ENCODE data around the gene RUVBL2. TPM values are rescaled to one million over a fixed set of nuclear protein-coding genes. Genes with fewer than 3 reads are reported as not detected.

RUVBL2 gene
- total RNA-seq, 1 donor from 2014 or later: 37.6 TPM

DNA sequence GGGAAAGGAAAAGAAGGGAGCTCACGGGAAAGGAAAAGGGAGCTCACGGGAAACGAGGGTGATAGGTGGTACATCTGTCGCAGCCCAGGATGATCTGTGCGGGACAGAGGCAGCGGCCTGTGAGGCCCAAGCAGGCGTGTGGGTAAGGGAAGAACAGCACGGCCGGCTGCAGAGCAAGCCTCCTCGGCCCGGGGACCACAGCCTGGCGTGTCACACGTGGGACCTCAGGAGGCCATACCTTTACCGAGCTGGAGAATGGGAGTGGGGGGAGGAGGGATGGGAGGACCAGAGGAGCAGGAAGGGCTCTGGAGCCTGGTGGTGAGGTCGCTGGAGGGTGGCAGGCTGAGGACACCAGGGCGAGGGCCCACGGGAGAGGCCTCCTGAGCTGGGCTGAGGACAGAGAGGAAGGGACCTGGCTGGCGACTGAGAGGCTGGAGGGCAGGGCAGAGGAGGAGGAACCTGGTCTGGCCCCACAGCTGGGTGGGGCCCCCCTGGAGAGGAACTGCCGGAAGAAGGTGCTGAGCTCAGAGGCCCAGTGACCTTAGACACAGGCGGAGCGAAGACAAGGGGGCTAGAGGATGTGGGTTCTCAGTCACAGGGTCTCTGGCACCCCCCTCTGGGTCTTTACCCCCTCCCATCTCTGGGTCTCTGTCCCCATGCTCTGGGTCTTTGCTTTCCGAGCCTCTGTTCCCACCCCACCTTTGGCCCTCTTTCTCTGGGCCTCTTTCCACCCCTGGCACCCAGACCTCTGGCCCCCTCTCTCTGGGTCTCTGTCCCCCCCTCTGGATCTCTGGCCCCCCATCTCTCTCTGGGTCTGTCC lies 31.4 kb upstream of the RUVBL2 start:
- H3K27ac ChIP-seq: peak overlapping the region; percentile 95
- ATAC-seq (peak; percentile 71), DNase-seq (peak; percentile 93)
- H3K4me1 ChIP-seq: peaks cover 31% of the 10 kb centered on the region
- peak overlapping the region; percentile 5 for H3K4me3 ChIP-seq
- H3K9me3 ChIP-seq: no peaks in the 10 kb centered on the region
- intact Hi-C loops (cut with DNase I): no loop called here
- H3K36me3 ChIP-seq: peaks cover 19% of the 10 kb centered on the region
- H3K27me3 ChIP-seq: no peaks in the 10 kb centered on the region
- TF ChIP-seq CTCF (IDR thresholded peaks at IDR 0.05): no peak

GRCh38 chr19:48962849-48963165 lies 30.9 kb upstream of the RUVBL2 start:
- no peak for ATAC-seq
- Histone ChIP-seq H3K9me3 (no peaks in the 10 kb centered on the region), H3K27me3 (no peaks in the 10 kb centered on the region), H3K36me3 (peaks cover 17% of the 10 kb centered on the region), H3K4me3 (no peak overlapping the region), H3K4me1 (peaks cover 34% of the 10 kb centered on the region), H3K27ac (peak overlapping the region; percentile 95)
- DNase-seq: no peak
- TF ChIP-seq CTCF (IDR thresholded peaks at IDR 0.05): no peak
- intact Hi-C loops (cut with DNase I): no loop called here

DNA sequence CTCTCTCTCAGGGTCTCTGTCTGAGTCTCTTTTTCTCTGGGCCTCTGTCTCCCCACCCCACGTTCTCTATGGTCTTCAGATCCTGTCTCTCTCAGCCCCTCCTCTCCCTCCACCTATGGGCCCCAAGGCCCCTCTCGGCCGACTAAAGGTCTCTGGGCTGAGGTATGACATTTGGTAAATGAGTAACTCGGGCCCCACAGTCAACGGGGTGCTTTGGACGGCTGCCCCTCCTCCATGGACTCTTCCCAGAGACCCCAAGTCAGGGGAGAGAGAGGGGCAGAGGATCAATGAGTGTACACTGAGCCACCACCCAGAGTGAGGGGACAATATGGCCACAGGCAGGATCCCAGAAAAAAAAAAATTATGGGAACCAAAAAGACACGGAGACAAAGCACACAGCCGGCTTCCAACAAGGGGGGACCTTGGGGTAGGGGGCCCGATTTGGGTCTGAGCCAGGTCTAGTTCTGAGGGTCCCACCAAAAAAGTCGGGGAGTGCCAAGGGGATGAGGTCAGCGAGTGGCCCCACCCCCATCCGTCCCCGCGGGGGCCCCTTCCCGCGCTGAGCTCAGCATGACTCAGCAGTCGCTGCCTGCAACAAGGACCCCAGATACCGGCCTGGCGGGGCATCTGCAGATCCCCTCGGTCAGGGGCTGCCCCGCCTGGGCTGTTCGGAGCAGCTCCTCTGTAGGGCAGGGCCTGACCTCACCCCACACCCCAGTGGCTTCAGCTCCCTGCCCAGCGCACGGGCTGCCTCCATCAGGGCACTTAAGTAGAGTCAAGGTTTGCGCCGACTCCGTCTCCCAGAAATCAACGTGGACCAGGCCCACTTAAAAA lies 30.1 kb upstream of the RUVBL2 start:
- Histone ChIP-seq H3K4me1 (peaks cover 41% of the 10 kb centered on the region), H3K9me3 (no peaks in the 10 kb centered on the region), H3K4me3 (peak overlapping the region; percentile 89), H3K36me3 (peaks cover 10% of the 10 kb centered on the region), H3K27me3 (no peaks in the 10 kb centered on the region), H3K27ac (peak overlapping the region; percentile 95)
- intact Hi-C loops (cut with DNase I): no loop called here
- no peak for TF ChIP-seq CTCF (IDR thresholded peaks at IDR 0.05)
- ATAC-seq (peak; percentile 10), DNase-seq (peak; percentile 91)

DNA sequence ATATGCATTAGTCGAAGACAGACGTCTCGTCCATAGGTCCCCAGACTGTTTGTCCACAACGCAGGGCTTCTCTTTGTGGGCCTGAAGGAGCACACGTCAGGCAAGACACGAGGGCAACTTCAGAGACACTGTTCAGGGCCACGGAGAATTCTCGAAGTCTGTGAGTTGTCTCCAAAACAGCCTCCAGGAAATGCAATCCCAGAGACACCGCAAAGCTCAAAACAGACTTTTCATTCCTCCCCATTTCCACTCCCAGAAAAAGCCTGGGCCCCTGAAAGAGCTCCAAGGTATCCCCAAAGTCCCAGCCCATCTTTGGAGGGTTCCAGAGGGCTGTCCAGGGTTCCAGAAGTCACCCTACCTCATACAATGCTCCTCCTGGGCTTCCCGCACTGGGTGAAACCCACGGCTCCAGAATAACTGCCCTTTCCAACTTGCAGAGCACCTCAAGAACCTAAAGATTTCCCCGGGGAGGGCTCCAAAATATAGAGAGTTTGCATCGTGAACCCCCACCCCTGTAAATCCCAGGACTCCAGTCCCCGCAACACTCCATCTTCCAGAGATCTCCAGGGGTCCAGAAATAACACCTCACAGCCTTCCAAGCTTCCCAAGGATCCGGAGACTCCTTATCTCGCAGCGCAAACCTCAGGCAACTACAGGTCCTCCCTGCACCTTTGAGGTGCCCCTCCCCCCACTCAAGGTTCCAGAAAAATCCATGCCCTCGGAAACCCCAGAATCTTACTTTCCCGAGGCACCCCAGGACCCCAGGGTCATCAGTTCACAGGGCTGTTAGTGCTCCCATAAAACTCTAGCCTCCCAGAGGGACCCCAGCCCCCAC lies 29.3 kb upstream of the RUVBL2 start:
- no peak for ATAC-seq
- no peak for DNase-seq
- peak overlapping the region; percentile 89 for H3K4me3 ChIP-seq
- intact Hi-C loops (cut with DNase I): no loop called here
- H3K9me3 ChIP-seq: no peaks in the 10 kb centered on the region
- H3K36me3 ChIP-seq: peaks cover 18% of the 10 kb centered on the region
- no peak for TF ChIP-seq CTCF (IDR thresholded peaks at IDR 0.05)
- H3K27me3 ChIP-seq: no peaks in the 10 kb centered on the region
- H3K4me1 ChIP-seq: peaks cover 41% of the 10 kb centered on the region
- peak overlapping the region; percentile 95 for H3K27ac ChIP-seq

DNA sequence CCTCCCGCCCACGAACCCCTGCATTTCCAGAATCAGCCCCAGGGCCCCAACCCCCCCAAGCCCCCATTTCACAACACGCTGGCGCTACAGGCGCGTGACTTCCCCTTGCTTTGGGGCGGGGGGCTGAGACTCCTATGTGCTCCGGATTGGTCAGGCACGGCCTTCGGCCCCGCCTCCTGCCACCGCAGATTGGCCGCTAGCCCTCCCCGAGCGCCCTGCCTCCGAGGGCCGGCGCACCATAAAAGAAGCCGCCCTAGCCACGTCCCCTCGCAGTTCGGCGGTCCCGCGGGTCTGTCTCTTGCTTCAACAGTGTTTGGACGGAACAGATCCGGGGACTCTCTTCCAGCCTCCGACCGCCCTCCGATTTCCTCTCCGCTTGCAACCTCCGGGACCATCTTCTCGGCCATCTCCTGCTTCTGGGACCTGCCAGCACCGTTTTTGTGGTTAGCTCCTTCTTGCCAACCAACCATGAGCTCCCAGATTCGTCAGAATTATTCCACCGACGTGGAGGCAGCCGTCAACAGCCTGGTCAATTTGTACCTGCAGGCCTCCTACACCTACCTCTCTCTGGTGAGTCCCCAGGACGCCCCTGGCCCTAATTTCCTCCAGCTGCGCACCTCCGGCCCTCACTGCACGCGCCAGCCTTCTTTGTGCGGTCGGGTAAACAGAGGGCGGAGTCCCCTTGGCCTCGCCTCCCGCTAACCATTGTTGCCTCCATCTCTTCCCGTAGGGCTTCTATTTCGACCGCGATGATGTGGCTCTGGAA lies 28.5 kb upstream of the RUVBL2 start, which contains the start of gene FTL:
FTL (plus strand) TSS at position 270 of the 766 bp plus-strand sequence; CDS start at position 469, 199 bp downstream.
- intact Hi-C loops (cut with DNase I): no loop called here
- Histone ChIP-seq H3K4me3 (peak within 1 kb of the TSS; percentile 89), H3K9me3 (no peaks in the 10 kb centered on the region), H3K27me3 (no peaks in the 10 kb centered on the region), H3K4me1 (peaks cover 41% of the 10 kb centered on the region), H3K27ac (peak within 1 kb of the TSS; percentile 95), H3K36me3 (peaks cover 23% of the 10 kb centered on the region)
- peak; percentile 83 for ATAC-seq
- peak; percentile 99 for DNase-seq
- TF ChIP-seq CTCF (IDR thresholded peaks at IDR 0.05): no peak

All from upper lobe of right lung (tissue), 1 donor.